OCI-LY7 (cell line): ENCODE results near the gene SNRNP25. TPM values are rescaled to one million over a fixed set of nuclear protein-coding genes. Genes with fewer than 3 reads are reported as not detected.

Experiments
- BruUV-seq: library from RNA; stranded (reverse); fragments of 400-500 nt; replicated peaks from 2 replicates; lab custom pipeline; 2021; lab: Mats Ljungman, UMichigan
- CTCF ChIA-PET: fragments of 300-600 bp; sonication (Branson Sonifier 250); formaldehyde crosslinking; loops from one replicate; lab custom pipeline; 2022; ENCODE audit warnings: antibody characterized with exemption; ENCODE audit not compliant: unreplicated experiment; lab: Charles Lee
- POLR2A ChIA-PET: fragments of 300-600 bp; sonication (Branson Sonifier 250); formaldehyde crosslinking; loops from one replicate; lab custom pipeline; 2022; ENCODE audit warnings: antibody characterized with exemption; lab: Charles Lee
- DNase-seq: peaks from one replicate; pipeline ENCODE4 v3.0.0-alpha.2; 2015; ENCODE audit warnings: low spot score
- H2AFZ ChIP-seq: fragments of 200-600 bp; sonication (generic), shearing (Covaris generic); 2 replicates; pipeline ENCODE4 v1.6.1; 2014; ENCODE audit warnings: mild to moderate bottlenecking, antibody characterized with exemption, low read length, moderate library complexity
- H3K27ac ChIP-seq: fragments of 200-600 bp; sonication (generic); 2 replicates; pipeline ENCODE4 v1.5.1; 2014; ENCODE audit warnings: mixed run types, low read depth, mild to moderate bottlenecking, moderate library complexity, low read length, inconsistent platforms; ENCODE audit not compliant: poor library complexity, severe bottlenecking
- H3K36me3 ChIP-seq: fragments of 200-600 bp; sonication (generic); 2 replicates; pipeline ENCODE4 v1.6.1; 2014; ENCODE audit warnings: mild to moderate bottlenecking, antibody characterized with exemption, low read length, moderate library complexity, mixed read lengths; ENCODE audit not compliant: insufficient read depth
- H3K4me1 ChIP-seq: fragments of 200-600 bp; sonication (generic); 2 replicates; pipeline ENCODE4 v1.5.1; 2014; ENCODE audit warnings: mild to moderate bottlenecking, low read length; ENCODE audit not compliant: insufficient read depth, poor library complexity, severe bottlenecking
- H3K4me2 ChIP-seq: fragments of 200-600 bp; sonication (generic); 2 replicates; pipeline ENCODE4 v1.6.1; 2014; ENCODE audit warnings: mild to moderate bottlenecking, low read length
- H3K4me3 ChIP-seq: fragments of 200-600 bp; sonication (generic); 2 replicates; pipeline ENCODE4 v1.5.1; 2014; ENCODE audit warnings: mild to moderate bottlenecking, low read depth, low read length; ENCODE audit not compliant: poor library complexity, severe bottlenecking
- H3K79me2 ChIP-seq: fragments of 200-600 bp; sonication (generic); 2 replicates; pipeline ENCODE4 v1.6.1; 2016; ENCODE audit warnings: low read depth, mild to moderate bottlenecking, low read length, moderate library complexity, mixed read lengths; ENCODE audit not compliant: insufficient read depth
- H3K9me2 ChIP-seq: fragments of 200-600 bp; sonication (generic); 2 replicates; pipeline ENCODE4 v1.6.1; 2016; ENCODE audit warnings: mild to moderate bottlenecking, low read length, mixed read lengths; ENCODE audit not compliant: insufficient read depth
- H3K9me3 ChIP-seq: fragments of 200-600 bp; sonication (generic); 2 replicates; pipeline ENCODE4 v1.6.1; 2014; ENCODE audit warnings: mild to moderate bottlenecking, mixed run types, low read length, mixed read lengths
- H4K20me1 ChIP-seq: fragments of 200-600 bp; sonication (generic); 2 replicates; pipeline ENCODE4 v1.6.1; 2014; ENCODE audit warnings: mild to moderate bottlenecking, antibody characterized with exemption, low read length, moderate library complexity, mixed read lengths; ENCODE audit not compliant: insufficient read depth
- CTCF ChIP-seq: fragments of 200-600 bp; sonication (generic); conservative IDR thresholded peaks from 2 replicates; pipeline ENCODE4 v1.5.1; 2014; ENCODE audit warnings: mild to moderate bottlenecking, antibody characterized with exemption, low read length, moderate library complexity, mixed read lengths
- EZH2phosphoT487 ChIP-seq: fragments of 200-600 bp; sonication (generic); IDR thresholded peaks from 2 replicates; pipeline ENCODE4 v1.6.1; 2018; ENCODE audit warnings: low read depth, borderline replicate concordance, mild to moderate bottlenecking, mixed run types, antibody characterized with exemption, low read length, moderate library complexity, mixed read lengths
- intact Hi-C: fragments of 100-400 bp; cut with micrococcal nuclease; formaldehyde crosslinking; loops from one replicate; pipeline ENCODE4 v1.10.0; 2022; ENCODE audit not compliant: unreplicated experiment
- total RNA-seq, 2 experiments: library from RNA; depleted of rRNA in 1 of 2; stranded (reverse); fragments of >200 nt in 1 of 2; shearing (Covaris generic) in 1 of 2; gene quantifications; 2 replicates each; pipeline ENCODE4 v1.2.3, GENCODE V29; 2014 to 2022

SNRNP25 gene
- total RNA-seq, 2 experiments from 2014 or later = 61.4 to 68.3 TPM

- TF ChIP-seq CTCF (no peak), EZH2phosphoT487 (no peak)
- Histone ChIP-seq H3K4me1 (no peaks in the 10 kb centered on the region), H3K27ac (no peak overlapping the region), H3K79me2 (no peaks in the 10 kb centered on the region), H3K36me3 (peaks cover 27% of the 10 kb centered on the region), H3K4me2 (no peak overlapping the region), H2AFZ (no peak overlapping the region), H3K9me2 (no peaks in the 10 kb centered on the region), H3K4me3 (no peak overlapping the region), H4K20me1 (no peaks in the 10 kb centered on the region), H3K9me3 (no peaks in the 10 kb centered on the region)
- intact Hi-C loops = no loop called here
- DNase-seq = no peak
- no TSS peak for BruUV-seq
- ChIA-PET POLR2A (no interaction called here), CTCF (no interaction called here)
Observed at GRCh38 chr16:60929-61878, 7.6 kb downstream of the SNRNP25 start.

- no peak overlapping the region for H3K27ac ChIP-seq
- ChIA-PET CTCF (no interaction called here), POLR2A (no interaction called here)
- DNase-seq = no peak
- intact Hi-C loops = no loop called here
- TF ChIP-seq CTCF = no peak
- TF ChIP-seq EZH2phosphoT487 = no peak
- H3K4me2 ChIP-seq = no peak overlapping the region
- H3K9me3 ChIP-seq = no peaks in the 10 kb centered on the region
- H3K79me2 ChIP-seq = no peaks in the 10 kb centered on the region
- H2AFZ ChIP-seq = no peak overlapping the region
- H3K9me2 ChIP-seq = no peaks in the 10 kb centered on the region
- no peaks in the 10 kb centered on the region for H3K4me1 ChIP-seq
- H3K4me3 ChIP-seq = no peak overlapping the region
- no peaks in the 10 kb centered on the region for H4K20me1 ChIP-seq
- H3K36me3 ChIP-seq = peaks cover 21% of the 10 kb centered on the region
- no TSS peak for BruUV-seq
Observed at GRCh38 chr16:61879-62281, 8.3 kb downstream of the SNRNP25 start.
